ENCODE data around the gene CPXM2. TPM values are rescaled to one million over a fixed set of nuclear protein-coding genes. Genes with fewer than 3 reads are reported as not detected.

The CPXM2 gene
- total RNA-seq, 1 donor from 2014 or later: 0.41 TPM

GRCh38 chr10:123804716-123805115 lies 86.9 kb downstream of the CPXM2 start:
- no peak for DNase-seq (ENCODE audit: extremely low read depth, low read depth, low spot score)

- DNase-seq (ENCODE audit: extremely low read depth, low read depth, low spot score): no peak
These were observed 90.8 kb downstream of the CPXM2 start for GRCh38 chr10:123800821-123801220.

- no peak for DNase-seq (ENCODE audit: extremely low read depth, low read depth, low spot score)
These were observed 91.3 kb downstream of the CPXM2 start for GRCh38 chr10:123800289-123800688.

GRCh38 chr10:123798856-123799255 lies 92.8 kb downstream of the CPXM2 start:
- no peak for DNase-seq (ENCODE audit: extremely low read depth, low read depth, low spot score)

- DNase-seq (ENCODE audit: extremely low read depth, low read depth, low spot score): no peak
These were observed 93.8 kb downstream of the CPXM2 start for GRCh38 chr10:123797813-123798212.

GRCh38 chr10:123796736-123797135 lies 94.9 kb downstream of the CPXM2 start:
- DNase-seq (ENCODE audit: extremely low read depth, low read depth, low spot score): no peak

GRCh38 chr10:123795846-123796590 lies 95.6 kb downstream of the CPXM2 start:
- no peak for DNase-seq (ENCODE audit: extremely low read depth, low read depth, low spot score)

- no peak for DNase-seq (ENCODE audit: extremely low read depth, low read depth, low spot score)
These were observed 96.3 kb downstream of the CPXM2 start for GRCh38 chr10:123795196-123795780.

- no peak for DNase-seq (ENCODE audit: extremely low read depth, low read depth, low spot score)
These were observed 99.2 kb downstream of the CPXM2 start for GRCh38 chr10:123792248-123792978.

GRCh38 chr10:123790132-123790885 lies 101.3 kb downstream of the CPXM2 start:
- no peak for DNase-seq (ENCODE audit: extremely low read depth, low read depth, low spot score)

- no peak for DNase-seq (ENCODE audit: extremely low read depth, low read depth, low spot score)
These were observed 102.6 kb downstream of the CPXM2 start for GRCh38 chr10:123788981-123789380.

GRCh38 chr10:123787566-123787965 lies 104.0 kb downstream of the CPXM2 start:
- DNase-seq (ENCODE audit: extremely low read depth, low read depth, low spot score): no peak

GRCh38 chr10:123786896-123787295 lies 104.7 kb downstream of the CPXM2 start:
- no peak for DNase-seq (ENCODE audit: extremely low read depth, low read depth, low spot score)

GRCh38 chr10:123786306-123786705 lies 105.3 kb downstream of the CPXM2 start:
- DNase-seq (ENCODE audit: extremely low read depth, low read depth, low spot score): no peak

GRCh38 chr10:123784646-123785045 lies 107.0 kb downstream of the CPXM2 start:
- no peak for DNase-seq (ENCODE audit: extremely low read depth, low read depth, low spot score)

GRCh38 chr10:123784216-123784615 lies 107.4 kb downstream of the CPXM2 start:
- DNase-seq (ENCODE audit: extremely low read depth, low read depth, low spot score): no peak

- DNase-seq (ENCODE audit: extremely low read depth, low read depth, low spot score): no peak
These were observed 108.3 kb downstream of the CPXM2 start for GRCh38 chr10:123783296-123783695.

- DNase-seq (ENCODE audit: extremely low read depth, low read depth, low spot score): no peak
These were observed 109.1 kb downstream of the CPXM2 start for GRCh38 chr10:123782549-123782948.

GRCh38 chr10:123781956-123782500 lies 109.6 kb downstream of the CPXM2 start:
- no peak for DNase-seq (ENCODE audit: extremely low read depth, low read depth, low spot score)

GRCh38 chr10:123781324-123781900 lies 110.2 kb downstream of the CPXM2 start:
- DNase-seq (ENCODE audit: extremely low read depth, low read depth, low spot score): no peak

All from glomerular endothelial cell (primary cell).